DMS153 treated with DMSO at 0.1 percent for 48 hours (cell line): ENCODE data around the gene SLC22A2.

ENCODE experiments used
- DNase-seq: peaks from one replicate; lab custom pipeline; 2025; ENCODE audit not compliant: unreplicated experiment; lab: John Stamatoyannopoulos, UW

The SLC22A2 gene

DNA sequence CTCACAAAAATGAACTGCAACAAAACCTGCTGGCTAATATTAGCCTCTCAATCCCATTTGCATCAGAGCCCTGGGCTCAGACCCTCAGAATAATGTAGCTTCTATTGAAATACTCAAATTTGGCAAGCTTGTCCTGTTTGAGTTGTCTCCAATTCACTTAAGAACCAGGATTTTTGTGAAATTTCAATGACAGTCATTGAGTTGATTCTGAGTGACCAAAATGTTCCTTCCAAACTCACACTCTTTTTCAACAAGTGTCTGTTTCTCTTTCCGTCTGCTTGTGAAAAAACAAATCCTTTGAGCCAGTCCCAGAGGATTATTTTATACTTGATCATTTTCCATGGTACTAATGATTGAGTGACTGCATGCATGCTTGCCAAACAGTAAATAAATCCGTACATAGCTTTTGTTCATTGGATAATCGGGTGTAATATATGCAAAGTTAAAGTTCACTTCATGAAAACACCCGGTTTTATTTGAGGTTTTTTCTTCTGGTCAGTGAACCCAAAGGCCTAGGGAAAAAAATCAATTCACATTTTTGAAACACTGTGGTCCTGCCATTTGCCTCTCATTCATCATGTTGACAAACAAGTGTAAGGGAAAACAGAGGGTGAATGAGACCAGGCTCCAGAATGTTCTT is 16.4 kb upstream of the SLC22A2 start:
- DNase-seq, result no peak

DNA sequence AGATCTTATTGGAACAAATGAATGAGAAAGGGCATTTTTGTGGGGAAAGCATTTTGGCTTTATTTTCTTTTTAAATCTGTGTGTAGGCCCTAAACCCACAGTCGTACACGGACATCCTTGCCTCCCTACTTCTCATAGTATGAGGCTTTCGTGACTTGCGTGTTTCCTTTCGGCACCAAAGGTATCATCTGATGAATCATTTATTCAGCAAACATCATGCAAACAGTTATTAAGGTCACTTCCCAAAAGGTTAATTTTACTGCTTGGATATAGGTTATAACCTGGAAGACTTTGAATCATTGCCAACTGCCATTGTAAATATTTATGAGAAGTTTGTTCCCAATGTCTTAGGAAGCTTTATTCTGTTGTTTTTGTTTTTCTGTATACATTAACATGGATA is 15.1 kb upstream of the SLC22A2 start:
- DNase-seq, result no peak

DNA sequence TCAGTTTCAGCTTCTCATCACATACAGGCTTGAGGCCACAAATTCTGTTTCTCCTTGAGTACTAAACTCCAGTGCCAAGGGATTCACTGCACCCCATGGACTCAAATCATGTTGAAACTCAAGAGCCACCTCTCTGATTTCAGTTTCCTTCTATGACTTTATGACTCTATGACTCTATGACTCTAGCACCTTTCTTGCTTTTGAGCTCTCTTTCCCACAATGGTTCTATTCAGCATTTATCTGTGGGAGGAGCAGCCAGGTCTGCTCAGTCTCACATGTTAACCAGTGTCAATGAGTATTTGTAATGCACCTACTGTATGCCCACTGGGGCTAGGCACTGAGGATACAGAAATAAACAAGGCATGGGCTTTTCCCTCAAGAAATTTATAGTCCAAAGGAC is 14.6 kb upstream of the SLC22A2 start:
- DNase-seq, result no peak

DNA sequence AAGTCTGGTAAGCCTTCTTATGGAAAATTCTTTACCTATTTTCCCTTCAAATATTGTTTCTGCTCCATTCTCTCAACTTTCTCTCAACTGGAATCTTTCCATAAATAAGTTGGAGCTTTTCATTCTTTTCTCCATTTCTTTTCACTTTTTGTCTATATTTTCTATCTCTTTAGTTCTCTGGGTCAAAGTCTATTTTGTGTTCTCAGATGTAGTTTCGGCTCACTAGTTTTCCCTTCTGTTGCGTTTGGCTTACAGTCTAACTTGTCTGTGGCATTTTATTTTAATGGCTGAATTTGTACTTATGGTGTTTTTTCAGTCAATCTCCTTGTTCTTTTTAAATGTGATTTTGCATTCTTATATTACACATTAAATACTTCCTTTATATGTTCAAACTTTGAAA is 14.1 kb upstream of the SLC22A2 start:
- DNase-seq, result no peak

DNA sequence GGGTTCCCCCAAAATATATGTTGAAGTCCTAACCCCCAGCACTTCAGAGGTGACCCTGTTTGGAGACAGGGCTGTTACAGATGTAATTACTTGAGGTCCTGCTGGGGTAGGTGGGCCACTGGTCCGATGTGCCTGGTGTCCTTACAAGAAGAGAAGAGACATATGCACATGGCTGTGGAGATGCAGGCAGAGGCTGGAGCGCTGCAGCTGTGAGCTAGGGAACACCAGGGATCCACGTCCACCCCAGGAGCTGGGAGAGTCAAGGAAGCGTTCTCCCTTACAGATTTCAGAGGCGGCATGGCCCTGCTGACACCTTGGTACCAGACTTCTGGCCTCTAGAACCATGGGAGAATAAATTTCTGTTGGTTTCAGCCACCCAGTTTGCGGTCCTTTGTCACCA is 11.7 kb upstream of the SLC22A2 start:
- DNase-seq, result no peak

DNA sequence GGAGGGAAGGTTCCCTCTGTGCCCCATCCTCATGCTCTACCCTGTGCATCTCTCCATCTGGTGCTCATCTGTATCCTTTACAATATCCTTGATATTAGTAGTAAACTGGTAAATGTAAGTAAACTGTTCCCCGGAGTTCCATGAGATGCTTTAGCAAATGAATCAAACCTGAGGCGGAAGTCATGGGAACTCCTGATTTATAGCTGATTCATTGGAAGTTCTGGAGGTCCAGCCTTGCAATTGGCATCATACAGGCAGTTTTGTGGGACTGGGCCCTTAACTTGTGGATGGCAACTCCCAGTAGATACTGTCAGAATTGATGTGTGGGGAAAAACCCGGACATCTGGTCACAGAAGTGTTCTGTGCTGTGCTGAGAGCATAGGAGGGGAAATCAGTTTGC is 11.2 kb upstream of the SLC22A2 start:
- no peak for DNase-seq

DNA sequence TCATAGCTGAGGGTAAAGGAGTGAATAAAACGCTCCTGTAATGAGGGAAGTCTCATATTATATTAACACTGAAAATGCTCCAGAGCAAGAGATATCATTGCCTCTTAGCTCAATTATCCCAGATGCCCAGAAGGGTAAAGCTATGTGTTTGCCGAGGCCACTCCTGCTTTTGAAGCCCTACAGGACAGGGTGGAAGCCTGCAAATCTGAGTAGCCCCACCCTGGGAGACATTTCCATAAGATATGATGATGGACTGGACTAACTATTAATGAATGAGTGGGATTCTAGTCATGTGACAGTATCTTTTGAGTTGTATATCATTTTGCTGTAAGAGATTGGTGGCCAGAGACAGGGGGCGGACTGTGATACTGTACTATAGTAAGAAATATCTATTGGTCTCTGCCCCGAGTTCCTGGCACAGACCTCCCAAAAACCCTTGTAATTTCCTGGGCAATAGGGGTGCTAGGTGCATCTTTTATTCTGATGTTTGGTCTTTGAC is 10.5 kb upstream of the SLC22A2 start:
- DNase-seq, result no peak

DNA sequence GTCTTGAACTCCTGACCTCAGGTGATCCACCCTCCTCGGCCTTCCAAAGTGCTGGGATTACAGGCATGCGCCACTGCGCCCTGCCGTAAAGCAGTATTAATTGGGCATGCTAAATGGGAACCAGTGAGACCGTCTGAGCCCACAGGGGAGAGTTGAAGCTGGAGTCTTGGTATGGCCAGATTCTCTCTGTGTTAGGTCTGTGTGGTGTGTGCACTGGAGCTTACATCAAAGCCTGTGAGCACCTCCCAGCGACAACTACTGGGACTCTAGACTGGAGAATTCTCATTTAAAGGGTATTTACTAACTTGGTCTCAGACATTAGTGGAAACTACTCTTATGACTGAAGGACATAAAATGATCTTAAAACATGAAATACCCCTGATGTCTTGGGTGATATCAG is 8.5 kb upstream of the SLC22A2 start:
- DNase-seq, result no peak

DNA sequence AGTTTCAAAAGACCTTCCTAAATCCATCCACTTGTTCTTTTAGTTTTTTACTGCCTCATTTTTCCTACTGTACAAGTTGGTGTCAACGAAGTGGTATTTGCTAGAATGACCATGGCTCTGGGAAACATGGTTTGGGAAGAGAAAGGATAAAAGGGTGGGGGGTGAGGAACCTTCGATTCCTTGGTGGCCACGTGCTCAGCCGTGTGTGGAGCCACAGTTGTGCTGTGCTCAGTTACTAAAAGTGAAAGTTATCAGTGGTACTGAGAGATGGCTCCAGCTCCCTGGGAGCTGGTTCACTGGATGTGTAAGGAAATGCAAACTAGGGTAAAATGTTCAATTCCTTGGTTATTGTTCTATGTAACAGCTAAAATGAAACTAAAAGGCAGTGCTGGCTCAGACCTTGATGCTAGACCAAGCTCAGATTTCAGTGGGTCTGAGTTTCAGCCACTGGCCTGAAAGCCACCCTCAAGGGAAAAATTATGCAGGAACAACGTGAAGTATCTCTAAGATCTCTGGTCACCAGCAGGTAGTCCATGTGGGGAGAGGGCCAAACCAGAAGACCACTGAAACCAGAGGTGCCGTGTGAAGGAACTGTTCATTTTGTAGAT is 7.4 kb upstream of the SLC22A2 start:
- DNase-seq, result no peak

DNA sequence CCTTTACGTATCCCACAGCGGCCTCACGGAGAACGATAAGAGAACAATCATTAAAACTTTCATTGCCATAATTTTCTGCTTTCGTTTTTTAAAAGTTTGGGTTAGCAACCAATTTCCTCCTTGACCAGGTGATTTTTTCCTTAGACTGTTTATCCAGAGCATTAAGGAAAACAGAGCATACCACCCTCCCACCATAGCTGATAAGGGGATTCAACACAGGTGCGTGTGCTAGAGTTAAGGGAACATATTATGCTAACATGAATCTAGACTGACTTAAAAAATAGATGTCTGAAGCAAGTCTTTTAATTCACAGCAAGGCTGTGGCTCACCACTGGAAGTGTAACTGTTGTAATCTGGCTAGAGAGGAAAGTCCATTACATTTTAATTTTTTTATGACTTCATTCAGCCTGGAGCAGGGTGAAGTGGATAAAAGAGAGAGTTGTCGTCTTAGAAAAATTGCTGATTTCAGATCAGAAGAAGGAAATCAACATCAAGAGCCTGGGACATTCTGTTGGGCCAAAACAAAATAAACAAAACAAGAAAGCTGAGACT is 5.5 kb upstream of the SLC22A2 start:
- DNase-seq, result no peak

DNA sequence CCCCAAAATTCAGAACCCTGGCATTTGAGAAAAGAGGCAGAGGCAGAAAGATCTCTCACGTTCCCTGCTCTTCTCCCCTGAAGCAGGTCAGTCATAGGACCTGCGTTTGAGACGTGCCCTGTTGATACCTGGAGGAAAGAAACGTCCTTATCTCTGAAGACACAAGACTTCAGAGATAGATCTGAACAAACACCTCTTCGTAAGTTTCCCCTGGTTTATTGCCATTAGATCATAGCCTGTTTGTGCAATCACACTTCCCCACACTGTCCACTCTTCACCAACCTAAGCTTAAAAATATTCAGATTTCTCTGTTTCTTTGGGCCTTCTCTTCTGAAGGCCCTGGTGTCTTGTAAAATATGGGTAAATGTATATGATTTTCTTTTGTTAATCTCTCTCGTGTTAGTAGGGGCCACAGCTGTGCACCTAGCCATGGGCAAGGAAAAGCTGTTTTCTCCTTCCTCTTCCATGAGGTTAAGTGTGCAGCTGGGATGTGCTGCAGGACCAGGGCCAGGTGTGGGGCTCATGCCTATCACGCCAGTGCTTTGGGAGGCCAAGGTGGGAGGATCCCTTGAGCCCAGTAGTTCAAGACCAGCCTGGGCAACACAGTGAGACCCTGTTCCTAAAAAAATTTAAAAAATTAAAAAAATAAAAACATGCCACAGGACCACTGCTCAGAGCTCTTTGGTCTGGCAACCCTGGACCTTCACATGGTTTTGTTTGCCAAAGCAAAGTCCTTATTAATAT is 4.7 kb upstream of the SLC22A2 start:
- no peak for DNase-seq

DNA sequence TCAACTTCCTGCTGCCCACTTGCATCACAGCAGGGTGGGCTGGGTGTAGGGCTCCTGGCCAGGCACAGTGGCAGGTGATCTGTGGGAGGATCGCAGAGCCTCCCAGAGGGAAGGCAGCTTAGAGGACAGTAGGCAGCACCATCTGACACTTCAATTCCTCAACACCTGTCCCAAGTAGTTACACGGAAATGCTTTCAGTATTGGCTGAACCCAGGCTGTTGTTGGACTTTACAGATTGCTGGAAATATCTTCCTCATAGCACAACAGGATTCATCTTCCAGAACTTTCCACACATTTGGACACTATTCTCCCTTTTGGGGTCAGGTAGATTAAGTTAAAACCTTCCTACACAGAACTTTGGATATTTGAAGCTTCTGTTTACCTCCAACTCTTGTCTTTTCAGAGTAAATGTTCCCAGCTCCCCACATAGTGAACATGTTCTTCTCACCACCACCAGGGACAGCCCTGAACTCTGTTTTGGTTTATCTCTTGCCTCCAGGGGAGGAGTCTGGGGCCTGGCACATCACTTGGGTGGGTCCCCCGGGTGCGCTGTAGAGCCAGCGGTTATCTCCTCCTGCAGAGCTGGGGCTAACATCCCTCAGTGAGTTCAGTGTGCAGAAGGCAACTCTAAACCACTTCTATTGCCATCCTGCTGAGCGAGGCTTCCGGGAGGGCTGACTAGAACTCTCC is 3.5 kb upstream of the SLC22A2 start:
- no peak for DNase-seq

DNA sequence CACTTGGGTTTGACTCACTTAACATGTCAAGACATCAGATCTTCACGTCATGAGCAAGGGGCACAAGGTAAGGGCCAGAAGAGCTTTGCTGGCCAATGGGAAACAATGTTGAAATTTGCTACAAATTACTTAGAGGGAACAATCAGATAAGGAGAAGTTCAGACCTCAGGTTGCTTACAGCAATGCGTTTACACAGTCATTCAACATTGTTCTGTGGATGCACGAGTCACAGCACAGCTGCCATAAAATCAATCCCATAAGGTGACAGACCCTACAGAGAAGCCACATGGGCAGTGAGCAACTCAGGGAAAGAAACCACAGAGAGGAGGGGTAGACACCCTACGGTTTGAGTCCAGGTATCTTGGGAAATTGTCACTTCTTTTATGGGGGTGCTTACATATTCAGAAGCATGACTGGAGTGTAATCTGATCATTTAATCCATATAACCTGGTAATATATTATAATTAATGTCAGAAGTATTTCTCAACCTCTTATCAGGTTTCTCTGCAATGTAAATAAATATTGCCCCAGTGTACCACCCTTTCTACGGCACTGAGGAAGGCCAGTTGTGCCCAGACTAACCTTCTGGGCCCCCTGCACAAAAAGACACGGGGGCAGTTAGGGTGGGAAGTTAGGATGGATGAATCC is 2.3 kb upstream of the SLC22A2 start:
- DNase-seq, result no peak

DNA sequence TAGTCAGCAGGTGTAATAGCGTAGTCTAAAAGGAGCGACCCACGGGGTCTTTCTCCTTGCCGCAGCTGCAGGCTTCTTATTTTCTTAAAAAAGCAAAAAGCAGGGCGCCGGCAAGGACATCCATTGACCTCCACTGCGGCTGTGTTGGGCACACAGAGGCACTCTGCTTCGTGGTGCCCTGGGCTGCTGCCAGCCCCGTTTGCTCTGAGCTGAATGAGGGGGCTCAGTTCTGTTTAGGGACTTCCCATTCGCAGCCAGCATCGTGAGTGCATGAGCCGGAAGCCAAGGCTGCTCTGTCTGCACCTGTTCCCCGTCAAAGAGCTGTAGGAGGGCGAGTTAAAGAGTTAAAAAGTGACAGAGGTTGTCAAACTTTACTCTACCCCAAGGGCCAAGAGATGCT is 1.7 kb upstream of the SLC22A2 start:
- no peak for DNase-seq

DNA sequence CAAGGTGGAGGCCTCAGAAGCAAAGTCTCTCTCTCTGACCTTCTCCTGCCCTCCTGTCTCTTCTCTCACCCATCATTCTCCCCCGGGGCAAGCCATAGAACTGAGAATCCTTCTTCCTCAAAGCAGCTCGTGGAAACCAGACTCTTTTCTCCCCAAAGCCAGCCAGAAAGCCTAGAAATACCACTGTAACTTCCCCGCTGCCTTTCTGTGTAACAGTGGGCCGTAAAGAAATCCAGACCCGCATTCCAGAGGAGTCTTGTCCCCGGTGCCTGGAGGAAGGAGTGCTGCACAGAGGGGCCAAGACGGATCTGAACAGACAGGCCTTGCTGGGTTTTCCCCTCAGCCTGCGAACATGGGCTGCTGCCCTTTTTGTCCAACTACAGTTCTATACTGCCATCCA is 977 bp upstream of the SLC22A2 start:
- no peak for DNase-seq

DNA sequence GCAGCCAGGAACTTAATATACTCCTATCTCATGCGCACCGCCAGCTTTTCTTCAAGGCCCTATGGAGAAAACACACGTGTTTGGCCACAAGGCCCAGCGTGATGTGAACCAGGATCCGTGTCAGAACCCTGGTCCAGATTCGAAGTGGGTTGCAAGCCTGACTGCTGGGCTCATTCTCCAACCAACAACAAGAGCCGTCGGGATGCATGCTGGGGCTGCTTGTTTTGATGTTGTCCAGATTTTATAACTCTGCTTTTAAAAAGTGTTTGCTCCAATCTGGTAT is 463 bp upstream of the SLC22A2 start:
- DNase-seq, result no peak

DNA sequence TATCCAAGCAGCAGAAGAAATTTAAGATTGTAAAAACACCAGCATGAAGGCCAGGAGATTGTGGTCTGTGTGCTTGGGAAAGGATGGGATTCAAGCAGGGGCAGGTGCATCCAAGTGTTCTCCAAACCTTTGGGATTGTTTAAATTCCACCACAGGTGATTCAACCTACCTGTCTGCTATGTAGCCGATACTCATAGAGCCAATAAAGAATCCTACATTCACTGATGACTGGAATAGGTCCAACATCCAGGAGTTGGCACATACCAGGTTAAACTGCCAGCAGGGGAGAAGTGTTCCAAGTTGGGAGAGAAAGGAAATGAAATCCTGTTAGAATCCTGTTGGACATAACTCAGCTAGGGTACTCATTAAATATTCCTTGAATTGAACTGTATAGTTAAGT is 2.2 kb downstream of the SLC22A2 start:
- DNase-seq, result no peak

DNA sequence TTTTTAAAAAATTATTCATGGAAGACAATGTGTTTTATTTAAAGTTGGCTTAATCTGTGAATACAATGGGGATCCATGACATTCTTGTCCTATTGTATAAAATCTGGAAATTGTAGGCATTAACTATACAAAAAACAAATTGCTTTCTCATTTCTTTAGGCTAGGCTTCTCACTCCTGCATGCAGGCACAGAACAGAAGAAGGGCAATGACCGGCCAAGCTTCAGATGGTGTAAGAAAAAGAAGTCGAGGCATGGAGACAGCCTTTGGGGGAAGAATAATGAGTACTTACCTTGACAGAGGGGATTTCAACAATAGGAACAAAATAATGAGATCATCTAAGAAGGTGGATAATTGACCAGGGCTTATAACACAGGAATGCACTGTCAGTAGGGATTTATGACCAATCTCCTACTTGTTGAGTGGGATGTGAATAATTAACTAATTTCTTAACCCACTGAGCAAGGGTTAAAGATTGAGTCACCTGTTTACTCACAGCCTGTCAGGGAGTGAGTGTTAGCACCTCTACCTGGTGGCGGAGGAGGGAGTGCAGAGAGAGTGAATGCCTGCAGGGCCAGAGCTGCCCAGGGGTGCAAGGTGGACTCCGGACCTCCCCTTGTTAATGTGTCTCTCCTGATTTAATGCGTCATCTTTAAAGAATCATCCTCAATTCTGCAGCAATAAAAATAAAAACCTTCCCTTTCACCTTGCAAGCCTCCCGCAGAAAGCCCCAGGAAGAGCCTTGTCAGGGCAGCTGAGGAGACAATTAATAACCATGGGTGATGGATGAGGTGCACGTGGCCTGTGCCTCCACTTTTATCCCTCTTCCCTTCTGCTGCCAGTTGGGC is 3.9 kb downstream of the SLC22A2 start:
- no peak for DNase-seq

DNA sequence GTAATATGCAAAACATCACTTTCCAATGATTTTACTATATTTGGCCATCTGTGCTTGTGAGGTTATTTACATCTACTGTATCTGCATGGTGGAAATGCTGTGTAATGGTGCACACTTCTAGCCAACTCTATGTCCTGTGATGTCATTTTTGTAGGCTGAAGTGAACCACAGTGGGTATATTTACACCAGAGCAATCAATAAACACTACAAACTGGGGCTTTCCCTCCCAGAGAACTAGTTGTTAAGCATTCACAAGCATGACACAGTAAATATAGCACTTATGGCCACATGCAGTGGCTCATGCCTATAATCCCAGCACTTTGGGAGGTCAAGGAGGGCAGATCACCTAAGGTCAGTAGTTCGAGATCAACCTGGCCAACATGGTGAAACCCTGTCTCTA is 4.9 kb downstream of the SLC22A2 start:
- no peak for DNase-seq

DNA sequence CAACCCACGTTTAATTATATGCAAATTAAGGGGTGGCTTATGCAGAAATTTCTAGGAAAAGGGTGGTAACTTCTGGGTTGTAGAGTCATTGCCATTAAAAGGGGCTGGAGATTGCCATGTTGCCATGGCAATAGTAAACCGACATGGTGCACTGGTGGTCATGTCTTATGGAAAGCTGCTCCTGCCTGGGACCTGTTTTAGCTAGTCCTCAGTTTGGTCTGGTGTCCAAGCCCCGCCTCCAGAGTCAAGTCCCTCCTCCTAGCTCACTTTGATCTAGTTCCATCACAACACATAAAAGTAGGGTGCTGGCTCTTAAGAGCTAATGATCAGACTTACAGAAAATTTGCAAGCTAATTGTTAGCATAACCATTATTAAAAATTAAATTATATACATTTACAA is 5.3 kb downstream of the SLC22A2 start:
- no peak for DNase-seq
